PC-9 (cell line): ENCODE results near the gene CTNNA3. TPM values are rescaled to one million over a fixed set of nuclear protein-coding genes. Genes with fewer than 3 reads are reported as not detected.

Experiments
- BruUV-seq: library from RNA; stranded (reverse); fragments of 400-500 nt; replicated peaks from 2 replicates; lab custom pipeline; 2021; lab: Mats Ljungman, UMichigan
- CTCF ChIA-PET: fragments of 300-600 bp; sonication (Branson Sonifier 250); formaldehyde crosslinking; loops from one replicate; lab custom pipeline; 2022; ENCODE audit warnings: antibody characterized with exemption; lab: Charles Lee
- POLR2A ChIA-PET: fragments of 300-600 bp; sonication (Branson Sonifier 250); formaldehyde crosslinking; loops from one replicate; lab custom pipeline; 2022; ENCODE audit warnings: antibody characterized with exemption; ENCODE audit not compliant: unreplicated experiment; lab: Charles Lee
- DNase-seq, 2 experiments: peaks; one replicate each; pipeline versions ENCODE4 v3.0.0 to v3.0.0-alpha.2; 2015 to 2022; ENCODE audit warnings: mixed read lengths in 1 of 2
- H2AFZ ChIP-seq: fragments of 200-600 bp; sonication (generic); 2 replicates; pipeline ENCODE4 v1.8.1; 2017; ENCODE audit warnings: antibody characterized with exemption
- H3F3A ChIP-seq: fragments of 200-600 bp; sonication (generic); 2 replicates; pipeline ENCODE4 v1.8.1; 2017; ENCODE audit warnings: antibody characterized with exemption, mild to moderate bottlenecking, low read depth; ENCODE audit not compliant: insufficient read depth
- H3K27ac ChIP-seq: fragments of 200-600 bp; sonication (generic); 2 replicates; pipeline ENCODE4 v1.6.1; 2016; ENCODE audit warnings: mixed run types
- H3K27me3 ChIP-seq: fragments of 200-600 bp; sonication (generic); 2 replicates; pipeline ENCODE4 v1.6.1; 2016; ENCODE audit warnings: low read depth, mixed run types; ENCODE audit not compliant: insufficient read depth
- H3K36me3 ChIP-seq: fragments of 200-600 bp; sonication (generic); 2 replicates; pipeline ENCODE4 v1.6.1; 2016; ENCODE audit warnings: low read depth, mixed run types
- H3K4me1 ChIP-seq: fragments of 200-600 bp; sonication (generic); replicated peaks from 2 replicates; pipeline ENCODE4 v1.6.1; 2016; ENCODE audit warnings: mixed run types; ENCODE audit not compliant: insufficient read depth
- H3K4me2 ChIP-seq: fragments of 200-600 bp; sonication (generic); 2 replicates; pipeline ENCODE4 v1.6.1; 2017; ENCODE audit warnings: mixed run types
- H3K4me3 ChIP-seq: fragments of 200-600 bp; sonication (generic); 2 replicates; pipeline ENCODE4 v1.6.1; 2016; ENCODE audit warnings: mixed run types
- H3K79me2 ChIP-seq: fragments of 200-600 bp; sonication (generic); 2 replicates; pipeline ENCODE4 v1.6.1; 2017; ENCODE audit warnings: low read depth, mixed run types
- H3K9me2 ChIP-seq: fragments of 200-600 bp; sonication (generic); 2 replicates; pipeline ENCODE4 v1.8.1; 2017; ENCODE audit warnings: mild to moderate bottlenecking; ENCODE audit not compliant: insufficient read depth
- H3K9me3 ChIP-seq: fragments of 200-600 bp; sonication (generic); 2 replicates; pipeline ENCODE4 v1.8.1; 2016; ENCODE audit warnings: low read depth; ENCODE audit not compliant: insufficient read depth
- H4K20me1 ChIP-seq: fragments of 200-600 bp; sonication (generic); 2 replicates; pipeline ENCODE4 v1.8.1; 2017; ENCODE audit not compliant: insufficient read depth
- CTCF ChIP-seq: fragments of 200-600 bp; sonication (generic); conservative IDR thresholded peaks from 2 replicates; pipeline ENCODE4 v1.6.1; 2017; ENCODE audit warnings: mixed run types, antibody characterized with exemption, mild to moderate bottlenecking, moderate library complexity
- EZH2 ChIP-seq: fragments of 200-600 bp; sonication (generic); IDR thresholded peaks from 2 replicates; pipeline ENCODE4 v1.8.0; 2017; ENCODE audit warnings: antibody characterized with exemption, low read depth
- intact Hi-C: fragments of 100-400 bp; cut with micrococcal nuclease; formaldehyde crosslinking; loops from one replicate; pipeline ENCODE4 v1.10.0; 2022; ENCODE audit not compliant: unreplicated experiment
- total RNA-seq: library from RNA; stranded (reverse); gene quantifications from 2 replicates; pipeline ENCODE4 v1.2.3, GENCODE V29; 2021

CTNNA3 gene
- total RNA-seq, 1 experiment from 2014 or later: not detected

- H3K79me2 ChIP-seq: no peaks in the 10 kb centered on the region
- H3K4me3 ChIP-seq: no peak overlapping the region
- H3K36me3 ChIP-seq: no peaks in the 10 kb centered on the region
- no peaks in the 10 kb centered on the region for H3K4me1 ChIP-seq
- intact Hi-C loops: loop anchor here (2.0 kb wide), 1 partner anchor 89 kb away; no protein-coding TSS in a partner anchor
- BruUV-seq: no TSS peak
- ChIA-PET CTCF (interaction anchor here (0.7 kb wide), 1 partner anchor 92 kb away, joined by 9 read pairs; no protein-coding TSS in a partner anchor), POLR2A (interaction anchor here (0.7 kb wide), 1 partner anchor 20 kb away, joined by 3 read pairs; no protein-coding TSS in a partner anchor)
- no peaks in the 10 kb centered on the region for H3K27me3 ChIP-seq
- DNase-seq: no peak
- TF ChIP-seq CTCF: no peak
- TF ChIP-seq EZH2: no peak
- no peak overlapping the region for H3K4me2 ChIP-seq
- H3K27ac ChIP-seq: no peak overlapping the region
- H3F3A ChIP-seq: no peaks in the 10 kb centered on the region
- H4K20me1 ChIP-seq: no peaks in the 10 kb centered on the region
- H3K9me2 ChIP-seq: no peaks in the 10 kb centered on the region
- H2AFZ ChIP-seq: no peak overlapping the region
- no peaks in the 10 kb centered on the region for H3K9me3 ChIP-seq
Measured at GRCh38 chr10:66746246-66746645, 949.7 kb downstream of the CTNNA3 start.

GRCh38 chr10:66744915-66745314, 951.1 kb downstream of the CTNNA3 start:
- no peak overlapping the region for H3K27ac ChIP-seq
- no peak overlapping the region for H2AFZ ChIP-seq
- H3K4me3 ChIP-seq: no peak overlapping the region
- no peaks in the 10 kb centered on the region for H3K9me2 ChIP-seq
- H3K79me2 ChIP-seq: no peaks in the 10 kb centered on the region
- H3K27me3 ChIP-seq: no peaks in the 10 kb centered on the region
- CTCF ChIA-PET: no interaction called here
- no peaks in the 10 kb centered on the region for H3F3A ChIP-seq
- intact Hi-C loops: no loop called here
- H3K36me3 ChIP-seq: no peaks in the 10 kb centered on the region
- no peaks in the 10 kb centered on the region for H4K20me1 ChIP-seq
- no peak for TF ChIP-seq EZH2
- POLR2A ChIA-PET: no interaction called here
- H3K4me2 ChIP-seq: no peak overlapping the region
- no peaks in the 10 kb centered on the region for H3K4me1 ChIP-seq
- no peaks in the 10 kb centered on the region for H3K9me3 ChIP-seq
- BruUV-seq: no TSS peak
- DNase-seq: no peak

GRCh38 chr10:66737241-66737640, 958.8 kb downstream of the CTNNA3 start:
- DNase-seq: no peak
- BruUV-seq: no TSS peak
- Histone ChIP-seq H4K20me1 (no peaks in the 10 kb centered on the region), H3K4me1 (no peaks in the 10 kb centered on the region), H3K9me3 (no peaks in the 10 kb centered on the region), H3K27ac (no peak overlapping the region), H3K9me2 (no peaks in the 10 kb centered on the region), H3K4me3 (no peak overlapping the region), H3K36me3 (no peaks in the 10 kb centered on the region), H3K27me3 (no peaks in the 10 kb centered on the region), H2AFZ (no peak overlapping the region), H3F3A (no peaks in the 10 kb centered on the region), H3K79me2 (no peaks in the 10 kb centered on the region), H3K4me2 (no peak overlapping the region)
- intact Hi-C loops: no loop called here
- ChIA-PET POLR2A (no interaction called here), CTCF (no interaction called here)
- no peak for TF ChIP-seq EZH2
- no peak for TF ChIP-seq CTCF
